Measurements from ENCODE around the gene IRX5. TPM values are rescaled to one million over a fixed set of nuclear protein-coding genes. Genes with fewer than 3 reads are reported as not detected.

Gene IRX5
- total and polyA plus RNA-seq, 7 experiments from 2014 or later = 0.36 TPM; not detected in 6

DNA sequence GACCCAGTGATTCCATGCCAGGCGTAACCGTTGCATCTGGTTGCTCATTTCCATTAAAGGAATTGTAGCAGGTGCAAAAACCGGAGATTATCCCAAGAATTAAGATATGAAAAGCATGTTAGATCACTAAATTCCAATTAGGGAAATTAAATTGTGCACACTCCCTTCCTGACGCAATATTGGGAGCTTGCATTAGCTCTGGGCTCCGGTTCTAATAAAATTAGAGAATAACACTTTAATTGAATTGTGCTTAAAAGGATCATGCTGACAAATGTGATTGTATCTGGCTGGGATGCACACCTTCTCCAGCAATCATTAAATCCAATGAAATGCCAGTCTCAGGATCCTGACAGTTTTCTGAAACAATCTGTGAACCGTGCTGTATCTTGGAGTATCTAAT lies 38.1 kb downstream of the IRX5 start:
- peaks cover 0 to 17% (median 15%) of the 10 kb centered on the region in 5 donors for H3K27me3 Mint-ChIP-seq
- H3K4me3 ChIP-seq (ENCODE audit: low read length) = no peak overlapping the region
- no peaks in the 10 kb centered on the region for H3K4me1 ChIP-seq (ENCODE audit: control insufficient read depth in 2 of 2, insufficient read depth in 2 of 2, low read length in 2 of 2)
- no peak overlapping the region for H3K27ac ChIP-seq (ENCODE audit: low read depth, low read length)
- H3K27me3 ChIP-seq (ENCODE audit: control insufficient read depth in 2 of 2, insufficient read depth in 2 of 2, low read length in 2 of 2) = no peaks in the 10 kb centered on the region
- ATAC-seq (no peak), DNase-seq (no peak)
- no peaks in the 10 kb centered on the region for H3K36me3 ChIP-seq (ENCODE audit: control insufficient read depth in 2 of 3, insufficient read depth in 3 of 3, low read length in 3 of 3)
- H3K36me3 Mint-ChIP-seq = no peaks in the 10 kb centered on the region
- peaks cover 0 to 3% (median 0%) of the 10 kb centered on the region in 11 donors for H3K9me3 Mint-ChIP-seq
- POLR2A ChIA-PET = no interaction called here
- CTCF ChIA-PET = no interaction called here
- intact Hi-C loops (cut with micrococcal nuclease) = no loop called here
- no peak overlapping the region for H3K4me3 Mint-ChIP-seq
- H3K27ac Mint-ChIP-seq = no peak overlapping the region
- no peaks in the 10 kb centered on the region for H3K9me3 ChIP-seq (ENCODE audit: control insufficient read depth in 2 of 3, low read length in 3 of 3)
- H3K4me1 Mint-ChIP-seq = no peaks in the 10 kb centered on the region

DNA sequence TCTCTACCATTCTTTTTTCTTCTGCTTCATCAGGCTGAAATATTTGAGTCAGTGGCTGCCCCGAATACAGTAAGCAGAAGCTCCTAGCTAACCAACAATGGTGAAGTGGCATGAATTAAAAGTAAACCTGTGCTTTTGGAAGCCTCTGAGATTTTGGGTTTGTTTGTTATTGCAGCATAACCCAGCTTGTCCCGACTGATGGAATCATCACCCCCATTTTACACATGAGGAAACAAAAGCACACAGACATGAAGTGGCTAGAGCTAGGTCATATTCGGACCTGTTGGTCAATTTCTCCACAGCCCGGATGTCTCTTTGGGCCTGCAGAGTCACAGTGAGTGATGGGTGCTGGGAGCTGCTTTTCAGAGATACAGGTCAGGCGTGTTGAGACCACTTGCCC lies 39.4 kb downstream of the IRX5 start:
- peaks cover 0 to 19% (median 15%) of the 10 kb centered on the region in 5 donors for H3K27me3 Mint-ChIP-seq
- intact Hi-C loops (cut with micrococcal nuclease) = no loop called here
- no peak overlapping the region for H3K4me3 Mint-ChIP-seq
- no peaks in the 10 kb centered on the region for H3K4me1 Mint-ChIP-seq
- no peaks in the 10 kb centered on the region for H3K36me3 Mint-ChIP-seq
- Histone ChIP-seq H3K9me3 (ENCODE audit: control insufficient read depth in 2 of 3, low read length in 3 of 3) (no peaks in the 10 kb centered on the region), H3K36me3 (ENCODE audit: control insufficient read depth in 2 of 3, insufficient read depth in 3 of 3, low read length in 3 of 3) (no peaks in the 10 kb centered on the region), H3K27ac (ENCODE audit: low read depth, low read length) (no peak overlapping the region), H3K27me3 (ENCODE audit: control insufficient read depth in 2 of 2, insufficient read depth in 2 of 2, low read length in 2 of 2) (no peaks in the 10 kb centered on the region), H3K4me1 (ENCODE audit: control insufficient read depth in 2 of 2, insufficient read depth in 2 of 2, low read length in 2 of 2) (no peaks in the 10 kb centered on the region), H3K4me3 (ENCODE audit: low read length) (no peak overlapping the region)
- ATAC-seq (no peak), DNase-seq (no peak)
- peaks cover 0 to 3% (median 0%) of the 10 kb centered on the region in 11 donors for H3K9me3 Mint-ChIP-seq
- POLR2A ChIA-PET = no interaction called here
- CTCF ChIA-PET = no interaction called here
- H3K27ac Mint-ChIP-seq = no peak overlapping the region

DNA sequence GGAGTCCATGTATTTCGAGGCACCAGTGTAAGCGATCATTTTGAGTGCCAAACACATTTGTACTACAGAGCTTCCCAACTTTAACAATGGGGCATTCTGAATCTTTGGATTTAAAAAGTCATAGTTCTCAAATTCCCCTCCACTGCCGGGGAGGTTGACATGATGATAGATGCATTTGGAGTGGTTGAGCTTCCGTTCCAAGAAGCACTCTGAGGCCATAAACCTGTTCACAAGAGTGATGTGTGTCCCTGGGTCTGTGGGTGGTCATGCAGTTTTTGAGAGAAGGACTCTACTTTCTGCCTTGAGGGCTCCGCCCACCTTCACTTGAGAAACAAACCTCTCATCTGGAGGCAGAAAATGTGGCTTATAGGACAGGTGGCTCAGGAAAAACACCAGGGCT lies 43.7 kb downstream of the IRX5 start:
- ChIA-PET CTCF (no interaction called here), POLR2A (no interaction called here)
- intact Hi-C loops (cut with micrococcal nuclease) = no loop called here
- H3K36me3 ChIP-seq (ENCODE audit: control insufficient read depth in 2 of 3, insufficient read depth in 3 of 3, low read length in 3 of 3) = no peaks in the 10 kb centered on the region
- peaks cover 0 to 34% (median 22%) of the 10 kb centered on the region in 5 donors for H3K27me3 Mint-ChIP-seq
- no peak for ATAC-seq
- no peaks in the 10 kb centered on the region for H3K9me3 ChIP-seq (ENCODE audit: control insufficient read depth in 2 of 3, low read length in 3 of 3)
- DNase-seq = no peak
- no peaks in the 10 kb centered on the region for H3K4me1 Mint-ChIP-seq
- H3K27ac ChIP-seq (ENCODE audit: low read depth, low read length) = no peak overlapping the region
- no peaks in the 10 kb centered on the region for H3K27me3 ChIP-seq (ENCODE audit: control insufficient read depth in 2 of 2, insufficient read depth in 2 of 2, low read length in 2 of 2)
- no peaks in the 10 kb centered on the region for H3K4me1 ChIP-seq (ENCODE audit: control insufficient read depth in 2 of 2, insufficient read depth in 2 of 2, low read length in 2 of 2)
- no peak overlapping the region for H3K4me3 Mint-ChIP-seq
- H3K9me3 Mint-ChIP-seq = peaks cover 0 to 3% (median 0%) of the 10 kb centered on the region in 11 donors
- H3K27ac Mint-ChIP-seq = no peak overlapping the region
- no peaks in the 10 kb centered on the region for H3K36me3 Mint-ChIP-seq
- H3K4me3 ChIP-seq (ENCODE audit: low read length) = no peak overlapping the region

DNA sequence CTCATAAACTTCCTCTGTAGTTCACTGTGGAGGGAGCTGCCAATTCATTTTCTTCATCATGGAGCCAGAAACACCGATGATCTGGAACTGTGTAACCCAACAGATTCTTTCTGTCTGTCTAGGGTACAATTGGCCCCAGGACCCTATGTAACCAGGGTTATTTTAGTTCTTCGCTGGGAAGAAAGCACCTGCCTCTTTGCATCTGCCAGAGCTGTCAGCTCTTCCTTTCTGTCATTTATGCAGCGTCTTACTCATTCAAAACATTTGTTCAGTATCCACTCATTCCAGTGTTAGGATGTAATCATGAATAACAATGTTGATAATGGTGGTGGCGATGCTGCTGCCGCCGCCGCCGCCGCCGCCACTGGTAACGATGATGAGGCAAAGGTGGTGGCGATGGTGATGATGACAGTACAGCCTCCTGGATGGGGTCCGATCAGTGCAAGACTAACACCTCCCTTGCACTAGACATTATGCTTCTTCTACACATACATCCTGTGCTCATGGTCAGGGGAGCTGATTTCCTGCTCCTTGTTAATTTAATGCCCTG lies 46.1 kb downstream of the IRX5 start:
- Histone ChIP-seq H3K4me3 (ENCODE audit: low read length) (no peak overlapping the region), H3K9me3 (ENCODE audit: control insufficient read depth in 2 of 3, low read length in 3 of 3) (no peaks in the 10 kb centered on the region), H3K4me1 (ENCODE audit: control insufficient read depth in 2 of 2, insufficient read depth in 2 of 2, low read length in 2 of 2) (no peaks in the 10 kb centered on the region), H3K27me3 (ENCODE audit: control insufficient read depth in 2 of 2, insufficient read depth in 2 of 2, low read length in 2 of 2) (no peaks in the 10 kb centered on the region), H3K36me3 (ENCODE audit: control insufficient read depth in 2 of 3, insufficient read depth in 3 of 3, low read length in 3 of 3) (no peaks in the 10 kb centered on the region), H3K27ac (ENCODE audit: low read depth, low read length) (no peak overlapping the region)
- Mint-ChIP-seq H3K27me3 (peaks cover 0 to 34% (median 22%) of the 10 kb centered on the region in 5 donors), H3K36me3 (no peaks in the 10 kb centered on the region), H3K4me1 (no peaks in the 10 kb centered on the region), H3K27ac (no peak overlapping the region), H3K4me3 (no peak overlapping the region), H3K9me3 (peaks cover 0 to 3% (median 0%) of the 10 kb centered on the region in 11 donors)
- ATAC-seq (no peak), DNase-seq (no peak)
- intact Hi-C loops (cut with micrococcal nuclease) = no loop called here
- ChIA-PET POLR2A (no interaction called here), CTCF (no interaction called here)

DNA sequence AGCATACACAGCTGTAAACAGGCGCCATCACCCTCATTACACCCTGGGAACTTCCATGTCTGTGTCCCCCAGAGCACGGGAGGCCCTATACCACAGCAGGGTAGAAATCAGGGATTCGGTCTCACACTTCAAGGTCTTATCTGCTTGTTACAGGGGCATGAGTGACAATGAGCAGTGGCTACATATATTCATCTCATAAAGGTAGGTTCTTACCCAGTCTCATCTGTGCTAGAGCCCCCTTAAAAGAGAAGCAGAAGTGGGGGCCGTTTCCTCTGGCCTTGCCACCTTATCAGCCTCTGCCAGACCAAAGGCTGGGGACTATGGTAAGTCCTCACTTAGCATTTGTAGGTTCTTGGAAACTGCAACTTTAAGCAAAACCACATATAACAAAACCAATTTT lies 46.5 kb downstream of the IRX5 start:
- Histone ChIP-seq H3K36me3 (ENCODE audit: control insufficient read depth in 2 of 3, insufficient read depth in 3 of 3, low read length in 3 of 3) (no peaks in the 10 kb centered on the region), H3K4me3 (ENCODE audit: low read length) (no peak overlapping the region), H3K27me3 (ENCODE audit: control insufficient read depth in 2 of 2, insufficient read depth in 2 of 2, low read length in 2 of 2) (no peaks in the 10 kb centered on the region), H3K27ac (ENCODE audit: low read depth, low read length) (no peak overlapping the region), H3K4me1 (ENCODE audit: control insufficient read depth in 2 of 2, insufficient read depth in 2 of 2, low read length in 2 of 2) (no peaks in the 10 kb centered on the region), H3K9me3 (ENCODE audit: control insufficient read depth in 2 of 3, low read length in 3 of 3) (no peaks in the 10 kb centered on the region)
- Mint-ChIP-seq H3K9me3 (peaks cover 0 to 3% (median 0%) of the 10 kb centered on the region in 11 donors), H3K27me3 (peaks cover 0 to 34% (median 22%) of the 10 kb centered on the region in 5 donors), H3K36me3 (no peaks in the 10 kb centered on the region), H3K4me1 (no peaks in the 10 kb centered on the region), H3K27ac (no peak overlapping the region), H3K4me3 (no peak overlapping the region)
- ChIA-PET CTCF (no interaction called here), POLR2A (no interaction called here)
- ATAC-seq (no peak), DNase-seq (no peak)
- intact Hi-C loops (cut with micrococcal nuclease) = no loop called here

DNA sequence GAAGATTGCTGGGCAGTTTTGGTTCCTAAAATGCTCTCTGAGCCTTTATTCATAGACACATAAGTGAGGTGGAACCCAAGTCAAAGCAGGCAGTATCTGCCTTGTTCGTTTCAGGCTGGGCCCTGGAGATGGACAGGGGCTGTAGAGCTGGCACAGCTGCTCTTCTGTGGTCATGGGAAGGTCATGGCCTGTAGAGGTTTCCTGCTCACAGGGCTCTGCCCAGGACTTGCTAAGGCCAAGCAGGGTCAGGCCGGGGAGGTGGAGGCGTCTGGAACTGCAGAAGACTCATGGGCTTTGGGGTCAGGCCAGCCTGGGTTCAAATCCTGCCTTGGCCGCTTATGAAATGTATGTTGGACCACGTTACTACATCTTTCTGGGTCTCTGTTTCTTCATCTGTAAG lies 50.2 kb downstream of the IRX5 start:
- no peak overlapping the region for H3K27ac Mint-ChIP-seq
- Histone ChIP-seq H3K4me1 (ENCODE audit: control insufficient read depth in 2 of 2, insufficient read depth in 2 of 2, low read length in 2 of 2) (no peaks in the 10 kb centered on the region), H3K27ac (ENCODE audit: low read depth, low read length) (no peak overlapping the region), H3K36me3 (ENCODE audit: control insufficient read depth in 2 of 3, insufficient read depth in 3 of 3, low read length in 3 of 3) (no peaks in the 10 kb centered on the region), H3K27me3 (ENCODE audit: control insufficient read depth in 2 of 2, insufficient read depth in 2 of 2, low read length in 2 of 2) (no peaks in the 10 kb centered on the region), H3K9me3 (ENCODE audit: control insufficient read depth in 2 of 3, low read length in 3 of 3) (no peaks in the 10 kb centered on the region), H3K4me3 (ENCODE audit: low read length) (no peak overlapping the region)
- no peak overlapping the region for H3K4me3 Mint-ChIP-seq
- ChIA-PET POLR2A (no interaction called here), CTCF (no interaction called here)
- DNase-seq (no peak), ATAC-seq (no peak)
- H3K4me1 Mint-ChIP-seq = no peaks in the 10 kb centered on the region
- no peaks in the 10 kb centered on the region for H3K36me3 Mint-ChIP-seq
- H3K27me3 Mint-ChIP-seq = peaks cover 0 to 12% (median 4%) of the 10 kb centered on the region in 5 donors
- intact Hi-C loops (cut with micrococcal nuclease) = no loop called here
- peaks cover 0 to 3% (median 0%) of the 10 kb centered on the region in 11 donors for H3K9me3 Mint-ChIP-seq
